GM20000 (cell line): ENCODE results near the gene GALK1.
A peak's percentile ranks its signal among the peaks of the same experiment; 100 is the strongest.

Source experiments
- DNase-seq: peaks from one replicate; pipeline ENCODE4 v3.0.0; 2012; ENCODE audit warnings: low spot score
- TF ChIP-seq, protein P1 (sequence below): IDR thresholded peaks from 2 replicates; pipeline ENCODE4 v1.5.1; 2012; ENCODE audit warnings: mild to moderate bottlenecking, control low read depth; ENCODE audit errors: extremely low read depth, missing control alignments

The GALK1 gene

DNA sequence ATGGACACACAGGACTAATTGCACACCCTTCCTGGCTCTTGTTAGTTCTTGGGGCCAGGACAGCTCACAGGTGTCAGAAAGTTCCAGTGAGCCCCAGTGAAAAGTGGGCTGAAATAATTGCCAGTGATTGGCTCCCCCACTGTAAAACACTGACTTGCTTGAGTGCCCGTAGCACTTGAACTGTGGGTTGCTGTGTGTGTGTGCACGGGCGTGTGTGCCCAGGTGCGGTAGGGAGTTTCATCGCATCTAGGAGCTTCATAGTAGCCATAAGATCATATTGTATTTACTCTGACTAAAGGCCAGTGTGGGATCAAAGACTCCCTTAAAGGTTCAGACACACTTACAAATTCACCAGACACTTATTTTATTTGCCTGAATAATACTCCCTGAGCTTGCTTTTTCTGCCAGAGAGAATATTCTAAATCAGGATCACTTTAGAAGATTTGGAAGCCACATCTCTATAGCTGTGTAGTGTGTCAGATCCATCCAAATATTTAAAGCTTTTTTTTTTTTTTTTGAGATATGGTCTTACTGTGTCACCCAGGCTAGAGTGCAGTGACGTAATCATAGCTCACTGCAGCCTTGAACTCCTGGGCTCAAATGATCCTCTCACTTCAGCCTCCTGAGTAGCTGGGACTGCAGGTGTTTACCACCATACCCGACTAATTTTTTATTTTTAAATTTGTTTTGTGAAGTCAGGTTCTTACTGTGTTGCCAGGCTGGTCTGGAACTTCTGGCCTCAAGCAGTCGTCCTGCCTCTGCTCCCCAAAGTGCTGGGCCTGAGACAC lies 31.0 kb upstream of the GALK1 start:
- DNase-seq: no peak
- TF ChIP-seq, protein P1, sequence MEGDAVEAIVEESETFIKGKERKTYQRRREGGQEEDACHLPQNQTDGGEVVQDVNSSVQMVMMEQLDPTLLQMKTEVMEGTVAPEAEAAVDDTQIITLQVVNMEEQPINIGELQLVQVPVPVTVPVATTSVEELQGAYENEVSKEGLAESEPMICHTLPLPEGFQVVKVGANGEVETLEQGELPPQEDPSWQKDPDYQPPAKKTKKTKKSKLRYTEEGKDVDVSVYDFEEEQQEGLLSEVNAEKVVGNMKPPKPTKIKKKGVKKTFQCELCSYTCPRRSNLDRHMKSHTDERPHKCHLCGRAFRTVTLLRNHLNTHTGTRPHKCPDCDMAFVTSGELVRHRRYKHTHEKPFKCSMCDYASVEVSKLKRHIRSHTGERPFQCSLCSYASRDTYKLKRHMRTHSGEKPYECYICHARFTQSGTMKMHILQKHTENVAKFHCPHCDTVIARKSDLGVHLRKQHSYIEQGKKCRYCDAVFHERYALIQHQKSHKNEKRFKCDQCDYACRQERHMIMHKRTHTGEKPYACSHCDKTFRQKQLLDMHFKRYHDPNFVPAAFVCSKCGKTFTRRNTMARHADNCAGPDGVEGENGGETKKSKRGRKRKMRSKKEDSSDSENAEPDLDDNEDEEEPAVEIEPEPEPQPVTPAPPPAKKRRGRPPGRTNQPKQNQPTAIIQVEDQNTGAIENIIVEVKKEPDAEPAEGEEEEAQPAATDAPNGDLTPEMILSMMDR: no peak

DNA sequence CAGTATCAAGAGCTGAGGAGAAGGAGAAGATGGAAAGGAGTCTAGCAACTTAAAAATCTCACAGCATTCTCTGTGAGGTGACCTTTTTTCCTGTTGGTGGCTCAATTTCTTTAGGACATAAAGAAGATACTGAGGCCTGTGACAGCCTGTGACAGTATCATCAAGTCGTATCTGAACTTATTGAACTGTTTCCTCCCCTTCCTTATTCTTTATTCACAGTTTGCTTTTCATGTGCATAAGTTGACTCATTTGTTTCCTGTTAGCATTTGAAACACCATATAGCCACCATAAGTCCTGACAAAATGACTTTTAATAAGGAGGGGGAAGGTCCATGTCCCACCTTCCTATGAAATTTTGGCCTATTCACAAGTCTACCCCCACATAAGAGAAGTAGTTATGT lies 28.5 kb upstream of the GALK1 start:
- TF ChIP-seq, protein P1: no peak
- no peak for DNase-seq

DNA sequence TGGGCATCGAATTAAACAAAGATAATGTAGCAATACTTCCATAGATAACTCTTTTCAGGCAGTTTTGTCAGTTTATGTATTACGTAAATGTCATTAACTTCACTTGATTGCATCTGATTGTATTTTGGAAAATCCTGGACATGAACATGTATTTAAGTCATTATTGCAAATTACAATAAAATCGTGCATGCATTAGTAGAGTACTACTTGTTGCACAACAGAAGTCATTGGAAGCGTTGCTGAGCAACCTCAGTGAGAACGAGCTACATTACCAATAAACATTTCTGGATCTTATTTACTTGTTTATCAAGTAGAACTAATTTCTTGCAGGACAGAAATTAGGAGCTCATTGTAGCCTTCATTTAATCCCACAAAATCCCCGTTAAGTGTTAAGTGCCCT lies 26.3 kb upstream of the GALK1 start:
- TF ChIP-seq, protein P1: no peak
- no peak for DNase-seq

DNA sequence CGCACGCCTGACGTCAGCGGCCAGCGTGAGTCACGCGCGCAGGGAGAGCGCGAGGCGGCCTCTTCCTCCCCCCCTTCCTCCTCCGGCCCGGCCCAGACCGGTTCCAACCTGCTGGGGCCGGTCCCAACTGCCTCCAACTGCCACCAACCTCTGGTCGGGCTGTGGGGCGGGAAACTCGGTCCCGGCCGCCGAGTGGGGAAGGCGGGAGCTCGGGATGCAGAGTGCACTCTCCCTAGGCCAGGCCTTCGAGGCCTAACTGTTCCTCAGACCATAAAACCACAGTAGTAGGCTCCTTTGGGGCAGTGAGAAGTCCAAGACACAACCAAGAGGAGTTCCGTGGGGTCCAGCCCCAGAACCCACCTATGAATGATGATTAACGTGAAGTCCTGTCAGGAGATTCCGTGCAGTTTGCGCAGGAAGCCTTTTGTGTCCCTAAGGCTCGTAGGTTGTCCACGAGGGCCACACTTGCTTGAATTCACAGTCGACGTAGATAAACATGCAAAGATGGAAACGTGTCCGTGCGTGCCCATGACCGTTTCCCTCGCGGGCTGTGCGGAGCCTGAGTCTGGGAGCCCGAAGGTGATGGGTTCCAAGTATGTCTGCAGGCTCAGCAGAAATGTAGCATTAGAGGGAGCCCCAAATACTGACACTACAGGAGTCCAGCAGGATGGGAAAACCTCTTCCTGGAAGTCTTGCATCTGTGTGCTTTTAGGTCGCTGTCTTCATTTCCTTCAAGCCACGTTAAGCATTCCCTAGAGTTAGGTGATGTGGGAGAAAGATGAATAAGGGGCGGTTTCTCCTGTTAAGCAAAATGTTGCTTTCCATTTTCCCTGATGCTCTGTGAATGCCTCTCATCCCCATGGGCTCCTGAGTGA lies 20.3 kb upstream of the GALK1 start:
- TF ChIP-seq, protein P1: no peak
- DNase-seq: peak; percentile 84

DNA sequence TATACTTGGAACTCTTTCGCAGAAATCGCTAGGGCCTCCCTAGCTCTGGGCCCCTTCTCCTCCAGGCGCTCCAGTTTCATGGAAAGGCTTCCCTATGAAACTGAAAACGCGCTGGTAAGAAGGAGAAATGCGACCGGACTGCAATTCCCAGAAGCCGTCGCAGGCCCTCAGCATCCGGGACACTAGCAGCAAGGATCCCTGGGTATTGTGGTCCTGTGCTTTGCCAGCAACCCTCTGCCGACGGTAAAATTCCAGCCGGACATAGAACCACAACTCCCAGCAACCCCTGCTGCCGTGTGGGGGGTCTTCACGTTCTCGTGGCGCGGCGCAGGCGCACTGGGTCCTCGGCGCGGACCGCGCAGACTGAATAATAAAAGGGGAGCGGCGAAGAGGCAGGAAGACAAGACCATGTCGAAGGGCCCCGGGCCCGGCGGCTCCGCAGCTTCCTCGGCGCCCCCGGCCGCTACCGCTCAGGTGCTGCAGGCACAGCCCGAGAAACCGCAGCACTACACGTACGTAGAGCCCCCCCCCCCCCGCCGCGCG lies 19.6 kb upstream of the GALK1 start, which contains the start of gene UNK:
Gene UNK (plus strand): TSS at position 334 of the 543 bp plus-strand sequence. CDS start 75 bp downstream, at position 409.
- DNase-seq: peak; percentile 96
- TF ChIP-seq, protein P1: no peak

DNA sequence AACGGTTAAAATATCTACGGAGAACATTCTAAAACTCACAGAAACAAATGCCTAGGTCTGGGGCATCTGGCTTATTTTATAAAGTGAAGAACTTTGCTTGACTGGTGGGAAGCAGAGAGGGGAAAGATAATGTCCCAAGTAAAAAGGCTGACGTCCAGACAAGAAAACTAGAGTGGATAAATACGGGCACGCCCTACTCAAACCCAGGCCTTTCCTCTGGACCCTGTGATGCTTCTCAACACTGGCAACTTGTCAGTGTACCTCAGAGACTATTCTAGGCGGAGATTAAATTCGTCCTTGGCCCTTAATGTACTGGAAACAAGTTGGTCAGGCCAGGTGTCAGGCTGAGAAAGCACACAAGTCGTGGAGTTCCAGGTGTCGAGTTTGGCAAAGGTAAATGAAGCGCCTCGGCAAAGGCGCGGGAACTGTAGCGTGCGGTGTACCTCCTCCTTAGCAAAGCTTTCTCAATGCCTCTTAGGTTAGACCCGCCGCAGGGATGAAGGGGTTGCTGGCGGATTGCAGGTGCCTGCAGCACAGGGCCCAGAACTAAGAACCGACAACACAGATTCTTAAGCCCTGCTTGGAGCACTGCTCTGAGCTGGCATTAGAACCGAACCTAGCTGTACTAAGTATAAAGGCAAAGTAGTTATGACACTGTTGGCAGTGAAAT lies 18.9 kb upstream of the GALK1 start:
- no peak for DNase-seq
- TF ChIP-seq, protein P1: no peak
